ENCODE data around the gene AGBL4. TPM values are rescaled to one million over a fixed set of nuclear protein-coding genes. Genes with fewer than 3 reads are reported as not detected.

The AGBL4 gene
- polyA plus RNA-seq, 1 donor (not counting 4 experiments of a cell fraction or from before 2014, with no cell fraction given) = not detected

- TF ChIP-seq EZH2 (IDR thresholded peaks at IDR 0.05; ENCODE audit: low read length) = no peak
- no peak for DNase-seq (ENCODE audit: low read depth, low spot score)
Measured at GRCh38 chr1:48784301-48784700, 1239.5 kb downstream of the AGBL4 start.

GRCh38 chr1:48777219-48777895 is 1246.4 kb downstream of the AGBL4 start:
- DNase-seq (ENCODE audit: low read depth, low spot score) = no peak
- dilution Hi-C loops (cut with MboI; ENCODE audit: extremely low pct_ligation_motif_present, low sequenced_read_pairs) = no loop called here

More at GRCh38 chr1:48784301-48784700, 1239.5 kb downstream of the AGBL4 start:
- Histone ChIP-seq H3K27me3 (ENCODE audit: control insufficient read depth, extremely low read depth, insufficient read depth, low read length) (no peaks in the 10 kb centered on the region), H3K4me3 (ENCODE audit: control insufficient read depth in 2 of 3, extremely low read depth in 1 of 3, insufficient read depth in 2 of 3, low read depth in 1 of 3, low read length in 3 of 3) (no peak overlapping the region), H3K9me1 (ENCODE audit: control insufficient read depth, extremely low read depth, insufficient read depth, low read length) (no peaks in the 10 kb centered on the region), H3K9me3 (ENCODE audit: control insufficient read depth, low read depth, low read length) (no peaks in the 10 kb centered on the region), H3K4me1 (ENCODE audit: control insufficient read depth, extremely low read depth, insufficient read depth, low read length) (no peaks in the 10 kb centered on the region), H4K20me1 (ENCODE audit: control insufficient read depth, extremely low read depth, insufficient read depth, low read length) (no peaks in the 10 kb centered on the region), H3K36me3 (ENCODE audit: control insufficient read depth in 2 of 2, extremely low read depth in 1 of 2, insufficient read depth in 2 of 2, low read length in 2 of 2) (no peaks in the 10 kb centered on the region), H2AFZ (ENCODE audit: control insufficient read depth, low read length) (no peak overlapping the region), H3K9ac (ENCODE audit: control insufficient read depth, extremely low read depth, insufficient read depth, low read length) (no peak overlapping the region), H3K4me2 (ENCODE audit: control insufficient read depth, extremely low read depth, insufficient read depth, low read depth, low read length) (no peak overlapping the region), H3K27ac (ENCODE audit: control insufficient read depth, insufficient read depth, low read length) (no peak overlapping the region), H3K79me2 (ENCODE audit: control insufficient read depth, insufficient read depth, low read length) (no peaks in the 10 kb centered on the region)
- no peak for FAIRE-seq
- dilution Hi-C loops (cut with MboI; ENCODE audit: extremely low pct_ligation_motif_present, low sequenced_read_pairs) = no loop called here

More at GRCh38 chr1:48777219-48777895, 1246.4 kb downstream of the AGBL4 start:
- Histone ChIP-seq H3K27me3 (ENCODE audit: control insufficient read depth, extremely low read depth, insufficient read depth, low read length) (peaks cover 38% of the 10 kb centered on the region), H3K9me3 (ENCODE audit: control insufficient read depth, low read depth, low read length) (no peaks in the 10 kb centered on the region), H3K4me1 (ENCODE audit: control insufficient read depth, extremely low read depth, insufficient read depth, low read length) (no peaks in the 10 kb centered on the region), H3K9me1 (ENCODE audit: control insufficient read depth, extremely low read depth, insufficient read depth, low read length) (no peaks in the 10 kb centered on the region), H3K27ac (ENCODE audit: control insufficient read depth, insufficient read depth, low read length) (no peak overlapping the region), H3K4me3 (ENCODE audit: control insufficient read depth in 2 of 3, extremely low read depth in 1 of 3, insufficient read depth in 2 of 3, low read depth in 1 of 3, low read length in 3 of 3) (peak overlapping the region in 1 of 3 experiments; percentile 20), H2AFZ (ENCODE audit: control insufficient read depth, low read length) (no peak overlapping the region), H4K20me1 (ENCODE audit: control insufficient read depth, extremely low read depth, insufficient read depth, low read length) (no peaks in the 10 kb centered on the region), H3K79me2 (ENCODE audit: control insufficient read depth, insufficient read depth, low read length) (no peaks in the 10 kb centered on the region), H3K4me2 (ENCODE audit: control insufficient read depth, extremely low read depth, insufficient read depth, low read depth, low read length) (peak overlapping the region; percentile 37), H3K9ac (ENCODE audit: control insufficient read depth, extremely low read depth, insufficient read depth, low read length) (no peak overlapping the region), H3K36me3 (ENCODE audit: control insufficient read depth in 2 of 2, extremely low read depth in 1 of 2, insufficient read depth in 2 of 2, low read length in 2 of 2) (no peaks in the 10 kb centered on the region)
- no peak for TF ChIP-seq CTCF (optimal IDR thresholded peaks at IDR 0.05 in 1 of 3, IDR thresholded peaks at IDR 0.05 in 1 of 3, conservative IDR thresholded peaks at IDR 0.05 in 1 of 3; ENCODE audit: extremely low read depth in 1 of 3, insufficient read depth in 2 of 3, low read length in 3 of 3)
- TF ChIP-seq EZH2 (IDR thresholded peaks at IDR 0.05; ENCODE audit: low read length) = peak; percentile 28
- FAIRE-seq = no peak

Measured in keratinocyte (primary cell).